GM21723 (cell line): Measurements from ENCODE around the gene CAMTA2.

Experiments
- ATAC-seq: cut with Tn5 transposase; IDR thresholded peaks from one replicate; pipeline ENCODE4 v1.9.1; 2021; ENCODE audit warnings: mild to moderate bottlenecking, moderate library complexity; ENCODE audit not compliant: unreplicated experiment

CAMTA2 gene

GRCh38 chr17:4969047-4969550 lies 18.4 kb downstream of the CAMTA2 start:
- ATAC-seq: no peak

GRCh38 chr17:4968486-4969046 lies 18.9 kb downstream of the CAMTA2 start:
- ATAC-seq: no peak

- ATAC-seq: peak; percentile 65
Observed at GRCh38 chr17:4967539-4968485, 19.7 kb downstream of the CAMTA2 start, which contains the start of gene SPAG7. SPAG7 (minus strand) TSS chr17:4967817; CDS start chr17:4967804, 13 bp downstream.

GRCh38 chr17:4966844-4967538 lies 20.5 kb downstream of the CAMTA2 start:
- peak; percentile 78 for ATAC-seq

GRCh38 chr17:4965311-4965986 lies 22.0 kb downstream of the CAMTA2 start:
- no peak for ATAC-seq

- no peak for ATAC-seq
Observed at GRCh38 chr17:4960279-4960922, 27.1 kb downstream of the CAMTA2 start.

- ATAC-seq: no peak
Observed at GRCh38 chr17:4959261-4959965, 28.1 kb downstream of the CAMTA2 start.

GRCh38 chr17:4958102-4958501 lies 29.4 kb downstream of the CAMTA2 start:
- no peak for ATAC-seq

GRCh38 chr17:4956493-4957061 lies 30.9 kb downstream of the CAMTA2 start:
- ATAC-seq: no peak

GRCh38 chr17:4955091-4955490 lies 32.4 kb downstream of the CAMTA2 start:
- no peak for ATAC-seq

GRCh38 chr17:4953451-4953961 lies 34.0 kb downstream of the CAMTA2 start:
- no peak for ATAC-seq

GRCh38 chr17:4951486-4951885 lies 36.0 kb downstream of the CAMTA2 start:
- no peak for ATAC-seq

GRCh38 chr17:4950746-4951204 lies 36.7 kb downstream of the CAMTA2 start, which contains the start of gene ENO3:
ENO3 (plus strand) TSS chr17:4951119; CDS start chr17:4951830, 711 bp downstream.
- no peak for ATAC-seq

GRCh38 chr17:4950075-4950745 lies 37.3 kb downstream of the CAMTA2 start:
- peak; percentile 12 for ATAC-seq

GRCh38 chr17:4949321-4950074 lies 38.0 kb downstream of the CAMTA2 start:
- peak; percentile 26 for ATAC-seq

GRCh38 chr17:4948931-4949320 lies 38.5 kb downstream of the CAMTA2 start:
- peak; percentile 29 for ATAC-seq

GRCh38 chr17:4948166-4948930 lies 39.1 kb downstream of the CAMTA2 start, which contains the start of gene PFN1:
PFN1 (minus strand) TSS chr17:4948530; CDS start chr17:4948394, 136 bp downstream.
- ATAC-seq: peak; percentile 15
